Measurements from ENCODE around the gene PRKACA. TPM values are rescaled to one million over a fixed set of nuclear protein-coding genes. Genes with fewer than 3 reads are reported as not detected.

PRKACA gene
- total RNA-seq, 1 donor from 2014 or later: 29.3 TPM

DNA sequence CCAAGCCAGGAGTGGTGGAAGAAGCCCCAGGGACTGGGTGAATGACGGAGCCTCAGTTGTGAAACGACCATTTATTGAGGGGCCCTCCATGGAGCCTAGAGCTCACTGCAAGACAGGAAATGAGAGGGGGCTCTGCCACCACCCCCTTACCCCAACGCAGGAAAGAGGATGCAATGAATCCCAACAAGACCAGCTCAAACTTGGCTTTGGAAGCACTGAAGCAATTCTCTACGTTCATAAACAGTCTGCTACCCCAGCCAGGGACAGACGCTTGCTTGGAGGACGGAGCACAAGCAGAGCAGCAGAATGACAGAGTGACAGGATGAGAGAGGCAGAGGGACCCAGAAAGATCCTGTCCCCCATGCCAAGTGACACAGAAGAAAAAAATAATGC is 1.0 kb downstream of the PRKACA start:
- no peak for DNase-seq

DNA sequence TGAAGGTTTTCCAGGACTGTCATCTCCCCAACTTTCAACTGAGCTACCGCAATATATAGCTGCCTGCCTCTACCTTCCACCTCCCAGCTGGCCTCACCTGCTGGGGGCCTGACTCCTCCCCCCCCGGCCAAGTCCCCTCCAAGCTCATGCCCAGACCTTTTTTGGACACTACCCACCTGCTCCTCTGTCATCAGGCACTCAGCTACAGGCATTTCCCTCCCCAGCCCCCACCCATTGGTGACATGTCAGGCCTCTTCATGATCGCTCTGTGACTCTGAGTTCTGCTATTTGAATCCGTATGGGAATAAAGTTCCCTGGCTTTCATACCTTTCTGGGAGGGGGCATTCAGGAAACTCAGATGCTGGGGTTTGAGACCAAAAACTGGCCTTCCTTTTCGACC is 1.8 kb downstream of the PRKACA start:
- DNase-seq: no peak

DNA sequence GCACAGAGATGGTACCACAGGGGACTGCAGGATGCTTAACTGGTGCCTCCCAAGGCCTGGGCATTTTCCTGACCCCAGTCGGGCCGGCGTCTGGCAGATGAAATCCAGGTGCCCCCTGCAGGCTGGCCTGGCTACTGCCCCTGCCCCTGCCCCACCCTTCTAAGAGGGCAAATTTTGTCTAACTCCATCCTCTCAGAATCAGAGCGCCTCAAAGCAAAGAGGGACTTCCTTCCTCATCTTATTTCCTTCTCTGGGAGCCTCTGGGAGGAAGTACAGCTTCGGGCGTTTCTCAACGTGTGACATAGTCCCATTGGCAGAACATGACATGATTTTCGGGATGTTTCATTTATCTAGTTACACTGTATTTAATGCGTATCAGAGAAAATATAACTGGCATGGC is 2.7 kb downstream of the PRKACA start:
- DNase-seq: no peak

- DNase-seq: no peak
These were observed 3.1 kb downstream of the PRKACA start for GRCh38 chr19:14114439-14114838.

GRCh38 chr19:14113762-14114414 is 3.7 kb downstream of the PRKACA start:
- DNase-seq: no peak

DNA sequence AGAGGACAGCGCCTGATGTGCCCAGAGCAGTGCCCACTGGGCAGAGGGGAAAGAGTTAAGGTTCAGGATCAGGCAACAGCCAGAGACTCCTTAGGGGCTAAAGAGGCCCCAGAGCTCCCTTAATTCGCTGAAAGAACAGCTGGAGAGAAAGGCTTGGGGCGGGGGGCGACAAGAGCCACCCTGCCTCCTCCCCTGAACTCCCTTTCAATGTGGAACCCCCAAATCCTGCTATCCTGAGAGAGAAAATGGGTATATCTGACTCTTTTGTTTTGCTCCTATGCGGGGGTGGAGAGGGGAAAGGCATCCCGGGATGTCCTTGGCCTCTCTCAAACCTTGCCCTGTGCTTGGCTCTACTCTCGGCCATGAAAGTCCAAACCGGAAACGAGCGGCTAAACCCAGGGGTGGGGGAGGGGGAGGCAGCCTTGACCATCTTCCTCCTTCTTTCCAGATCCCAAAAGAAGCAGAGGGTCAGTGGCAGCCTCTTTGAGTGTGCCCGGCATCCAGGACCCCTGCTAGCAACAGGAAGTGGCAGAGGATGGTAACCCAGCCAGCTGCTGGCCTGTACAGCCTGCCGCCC is 4.7 kb downstream of the PRKACA start:
- DNase-seq: no peak

- no peak for DNase-seq
These were observed 5.3 kb downstream of the PRKACA start for GRCh38 chr19:14112051-14112808.

DNA sequence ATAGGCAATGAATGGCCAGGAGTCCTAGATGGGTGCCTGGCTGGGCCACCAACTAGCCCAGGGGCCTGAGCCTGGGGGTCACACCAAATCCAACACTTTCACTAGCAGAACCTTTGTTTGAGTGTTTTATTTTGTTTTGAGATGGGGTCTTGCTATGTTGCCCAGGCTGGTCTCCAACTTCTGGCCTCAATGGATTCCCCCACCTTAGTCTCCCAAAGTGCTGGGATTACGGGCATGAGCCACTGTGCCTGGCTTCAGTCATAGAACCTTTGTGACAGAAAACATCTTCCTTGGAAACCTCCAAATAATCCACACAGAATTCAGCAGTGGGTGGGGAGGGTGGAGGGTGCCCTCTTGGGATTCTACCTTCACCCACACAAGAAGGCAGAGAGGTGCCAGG is 6.1 kb downstream of the PRKACA start:
- no peak for DNase-seq

- DNase-seq: no peak
These were observed 6.9 kb downstream of the PRKACA start for GRCh38 chr19:14110650-14111049.

DNA sequence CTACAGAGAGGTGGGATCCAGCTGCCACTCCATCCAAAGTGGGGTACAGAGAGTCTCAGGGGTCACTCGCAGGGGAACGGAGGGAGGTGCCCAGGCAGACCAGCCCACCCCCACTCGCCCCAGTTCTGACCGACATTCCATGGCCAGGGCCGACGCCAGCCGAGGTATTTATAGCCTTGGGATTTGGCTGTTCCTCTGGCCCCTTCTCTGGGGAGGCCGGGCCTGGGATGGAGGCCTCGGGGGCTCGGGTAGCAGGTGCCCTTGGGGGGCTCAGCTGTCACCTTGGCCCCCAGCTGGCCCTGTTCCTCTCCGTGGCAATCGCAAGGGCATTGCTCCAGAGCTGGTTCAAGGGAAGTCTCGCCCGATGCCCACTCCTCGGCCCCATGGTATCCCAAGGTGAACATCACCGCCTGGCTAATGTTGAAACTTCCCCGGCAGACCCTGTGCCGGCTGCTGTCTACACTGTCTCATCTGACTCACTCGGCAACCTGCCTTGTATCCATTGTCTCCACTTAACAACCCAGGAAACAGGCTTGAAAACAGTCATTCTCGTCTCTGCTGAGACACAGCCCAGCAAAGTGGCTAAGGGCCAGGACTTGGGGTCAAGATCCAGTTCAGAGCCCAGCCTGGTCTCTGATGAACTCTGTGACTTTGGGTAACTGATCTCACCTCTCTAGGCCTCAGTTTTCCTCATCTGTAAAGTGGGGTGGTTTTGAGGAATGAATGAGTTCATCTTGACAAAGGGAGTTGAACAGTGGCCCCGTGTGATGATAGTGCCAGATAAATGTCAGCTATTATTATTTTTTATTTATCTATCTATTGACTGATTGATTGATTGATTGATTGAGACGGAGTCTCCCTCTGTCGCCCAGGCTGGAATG is 9.7 kb downstream of the PRKACA start:
- no peak for DNase-seq

- no peak for DNase-seq
These were observed 10.7 kb downstream of the PRKACA start for GRCh38 chr19:14106840-14107239.

- no peak for DNase-seq
These were observed 11.9 kb downstream of the PRKACA start for GRCh38 chr19:14105680-14106079.

- DNase-seq: no peak
These were observed 14.3 kb downstream of the PRKACA start for GRCh38 chr19:14103310-14103709.

DNA sequence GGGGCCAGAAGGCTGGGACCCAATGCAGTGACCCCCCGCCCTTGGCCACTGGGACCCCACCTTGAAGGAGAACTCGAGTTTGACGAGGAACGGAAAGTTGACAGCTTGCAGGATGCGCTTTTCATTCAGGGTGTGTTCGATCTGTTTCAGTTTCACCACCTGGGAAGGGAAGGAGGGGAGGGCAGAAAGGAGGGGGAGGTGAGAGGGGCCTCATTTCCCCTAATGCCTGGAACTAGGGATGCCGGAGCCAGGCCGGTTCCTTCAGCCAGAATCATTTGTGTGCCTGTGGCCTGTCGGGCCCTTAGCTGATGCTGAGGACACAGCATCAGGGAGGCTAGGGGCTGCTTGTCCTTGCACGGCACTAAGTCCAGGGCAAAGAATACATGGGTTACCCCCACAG is 14.8 kb downstream of the PRKACA start:
- no peak for DNase-seq

- DNase-seq: no peak
These were observed 15.4 kb downstream of the PRKACA start for GRCh38 chr19:14102102-14102696.

GRCh38 chr19:14101003-14101545 is 16.5 kb downstream of the PRKACA start:
- no peak for DNase-seq

DNA sequence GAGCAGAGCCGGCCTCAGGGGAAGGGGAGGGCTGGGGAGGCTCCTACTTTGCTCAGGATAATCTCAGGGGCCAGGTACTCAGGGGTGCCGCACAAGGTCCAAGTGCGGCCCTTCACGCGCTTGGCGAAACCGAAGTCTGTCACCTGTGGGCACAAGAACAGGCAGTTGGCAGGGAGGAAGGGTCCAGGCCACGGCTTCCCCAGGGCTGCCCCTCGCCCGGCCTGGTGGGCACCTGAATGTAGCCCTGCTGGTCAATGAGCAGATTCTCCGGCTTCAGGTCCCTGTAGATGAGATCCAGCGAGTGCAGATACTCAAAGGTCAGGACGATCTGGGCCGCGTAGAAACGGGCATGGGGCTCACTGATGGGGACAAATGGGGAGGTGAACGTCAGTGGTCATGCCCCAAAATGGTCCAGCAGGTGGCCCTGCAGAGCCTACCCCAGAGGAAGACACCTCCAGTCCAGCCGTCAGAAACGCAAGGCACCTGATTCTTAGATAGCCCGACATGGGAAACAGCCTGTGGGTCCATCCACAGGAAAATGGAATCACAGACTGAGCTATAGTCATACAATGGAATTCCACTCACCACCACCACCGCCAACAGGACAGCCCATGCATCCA is 19.9 kb downstream of the PRKACA start:
- no peak for DNase-seq

GRCh38 chr19:14096272-14096992 is 21.1 kb downstream of the PRKACA start:
- DNase-seq: no peak

DNA sequence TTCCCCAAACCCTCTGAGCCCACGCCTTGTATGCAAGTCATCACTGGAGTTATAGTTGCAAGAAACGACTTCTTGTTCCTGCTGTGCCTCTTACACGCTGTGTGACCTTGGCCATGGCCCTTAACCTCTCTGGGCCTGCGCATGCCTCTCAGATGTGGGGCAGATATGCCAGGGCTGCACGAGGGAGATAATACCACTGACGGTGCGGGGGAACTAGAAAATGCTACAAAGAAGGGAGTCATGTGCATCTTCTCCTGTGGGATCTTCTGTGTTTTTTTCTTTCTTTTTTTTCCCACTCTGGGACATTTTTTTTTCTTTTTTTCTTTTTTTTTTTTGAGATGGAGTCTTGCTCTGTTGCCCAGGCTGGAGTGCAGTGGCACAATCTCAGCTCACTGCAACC is 22.7 kb downstream of the PRKACA start:
- DNase-seq: no peak

- DNase-seq: no peak
These were observed 24.3 kb downstream of the PRKACA start for GRCh38 chr19:14093117-14093823.
